WTC11 (cell line): ENCODE results near the gene CRYBB1. TPM values are rescaled to one million over a fixed set of nuclear protein-coding genes. Genes with fewer than 3 reads are reported as not detected.

Experiments
- ATAC-seq: fragments of 200-7000 bp; cut with Tn5 transposase; 2 replicates; pipeline ENCODE4 v1.10.0; 2021; ENCODE audit warnings: mild to moderate bottlenecking, moderate library complexity
- CTCF ChIA-PET: fragments of 300-600 bp; sonication (Branson Sonifier 250); formaldehyde crosslinking; loops from one replicate; lab custom pipeline; 2021; ENCODE audit warnings: antibody characterized with exemption; lab: Charles Lee
- POLR2A ChIA-PET: fragments of 350-600 bp; sonication (Branson Sonifier 250); formaldehyde crosslinking; loops from one replicate; lab custom pipeline; 2021; ENCODE audit warnings: antibody characterized with exemption; lab: Charles Lee
- DNase-seq: peaks from one replicate; pipeline ENCODE4 v3.0.0; 2021; ENCODE audit warnings: low spot score
- H3K27ac Mint-ChIP-seq: 2 replicates; pipeline ENCODE4 v1.8.0; 2021; ENCODE audit warnings: mixed read lengths
- H3K27me3 Mint-ChIP-seq: 2 replicates; pipeline ENCODE4 v1.8.0; 2021; ENCODE audit warnings: low read depth, mild to moderate bottlenecking, moderate library complexity, mixed read lengths
- H3K36me3 Mint-ChIP-seq: 2 replicates; pipeline ENCODE4 v1.8.0; 2021; ENCODE audit warnings: mixed read lengths
- H3K4me1 Mint-ChIP-seq: 2 replicates; pipeline ENCODE4 v1.8.0; 2022; ENCODE audit warnings: mixed read lengths
- H3K4me3 Mint-ChIP-seq: 2 replicates; pipeline ENCODE4 v1.8.0; 2021; ENCODE audit warnings: mild to moderate bottlenecking, moderate library complexity, mixed read lengths
- H3K9me3 Mint-ChIP-seq: 2 replicates; pipeline ENCODE4 v1.8.0; 2021; ENCODE audit warnings: mixed read lengths
- CREM ChIP-seq: sonication (generic); formaldehyde crosslinking; IDR thresholded peaks from 2 replicates; pipeline ENCODE4 v1.8.1; 2022; ENCODE audit warnings: mild to moderate bottlenecking, missing genetic modification reagents, moderate library complexity
- ELF4 ChIP-seq: sonication (generic); formaldehyde crosslinking; IDR thresholded peaks from 2 replicates; pipeline ENCODE4 v1.8.1; 2022; ENCODE audit warnings: low read depth, mild to moderate bottlenecking, moderate library complexity, missing genetic modification reagents
- NFYB ChIP-seq: sonication (generic); formaldehyde crosslinking; conservative IDR thresholded peaks from 2 replicates; pipeline ENCODE4 v1.8.0; 2022; ENCODE audit warnings: low read depth, missing genetic modification reagents
- SOX15 ChIP-seq: fragments of 250-450 bp; sonication (Bioruptor Pico); IDR thresholded peaks from 2 replicates; pipeline ENCODE4 v1.9.0; 2021; ENCODE audit warnings: mild to moderate bottlenecking
- SP1 ChIP-seq: sonication (generic); formaldehyde crosslinking; conservative IDR thresholded peaks from 2 replicates; pipeline ENCODE4 v1.8.1; 2022; ENCODE audit warnings: missing genetic modification reagents
- TEAD1 ChIP-seq: sonication (generic); formaldehyde crosslinking; IDR thresholded peaks from 2 replicates; pipeline ENCODE4 v1.8.0; 2022; ENCODE audit warnings: mild to moderate bottlenecking, missing genetic modification reagents
- total RNA-seq: library from RNA; stranded (reverse); gene quantifications from 3 replicates; pipeline ENCODE4 v1.2.3, GENCODE V29; 2021
- TF ChIP-seq, protein P1 (sequence below): fragments of 250-450 bp; sonication (Bioruptor Pico); IDR thresholded peaks from 2 replicates; pipeline ENCODE4 v1.9.0; 2021; ENCODE audit warnings: mild to moderate bottlenecking, borderline replicate concordance
- TF ChIP-seq, protein P2 (sequence below): sonication (generic); formaldehyde crosslinking; conservative IDR thresholded peaks from 2 replicates; pipeline ENCODE4 v1.8.1; 2022; ENCODE audit warnings: mild to moderate bottlenecking, missing genetic modification reagents
- TF ChIP-seq, protein P3 (sequence below): fragments of 250-450 bp; sonication (Bioruptor Pico); IDR thresholded peaks from 2 replicates; pipeline ENCODE4 v1.9.0; 2021; ENCODE audit warnings: moderate library complexity, mild to moderate bottlenecking, inconsistent platforms, borderline replicate concordance
- TF ChIP-seq, protein P4 (sequence below): sonication (generic); formaldehyde crosslinking; IDR thresholded peaks from 2 replicates; pipeline ENCODE4 v1.8.0; 2023; ENCODE audit warnings: mild to moderate bottlenecking, missing genetic modification reagents
- TF ChIP-seq, protein P5 (sequence below): sonication (generic); formaldehyde crosslinking; IDR thresholded peaks from 2 replicates; pipeline ENCODE4 v1.8.0; 2022; ENCODE audit warnings: mild to moderate bottlenecking, missing genetic modification reagents
- TF ChIP-seq, protein P6 (sequence below): sonication (generic); formaldehyde crosslinking; IDR thresholded peaks from 2 replicates; pipeline ENCODE4 v1.8.0; 2022; ENCODE audit warnings: mild to moderate bottlenecking, missing genetic modification reagents

The CRYBB1 gene
- total RNA-seq, 1 experiment from 2014 or later: 4.0 TPM

DNA sequence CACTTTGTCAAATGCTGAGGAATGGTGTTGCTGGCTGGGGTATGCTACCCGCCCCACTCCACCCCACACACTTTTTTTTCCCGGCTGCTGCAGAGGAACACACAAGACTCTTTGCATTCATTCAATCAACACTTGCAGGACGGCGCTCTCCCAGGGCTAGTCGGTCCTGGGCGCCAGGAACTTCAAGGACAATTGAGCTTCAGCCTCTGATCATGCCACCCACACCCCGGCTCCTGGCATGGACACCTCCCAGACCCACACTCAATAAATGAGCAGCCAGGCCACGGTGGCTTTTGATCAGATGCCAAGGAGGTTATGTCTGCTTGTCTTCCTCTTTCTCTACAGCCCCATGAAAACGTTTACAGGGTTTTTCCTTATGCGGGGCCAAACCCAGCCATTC is 47.7 kb downstream of the CRYBB1 start (continued):
- TF ChIP-seq, protein P1, sequence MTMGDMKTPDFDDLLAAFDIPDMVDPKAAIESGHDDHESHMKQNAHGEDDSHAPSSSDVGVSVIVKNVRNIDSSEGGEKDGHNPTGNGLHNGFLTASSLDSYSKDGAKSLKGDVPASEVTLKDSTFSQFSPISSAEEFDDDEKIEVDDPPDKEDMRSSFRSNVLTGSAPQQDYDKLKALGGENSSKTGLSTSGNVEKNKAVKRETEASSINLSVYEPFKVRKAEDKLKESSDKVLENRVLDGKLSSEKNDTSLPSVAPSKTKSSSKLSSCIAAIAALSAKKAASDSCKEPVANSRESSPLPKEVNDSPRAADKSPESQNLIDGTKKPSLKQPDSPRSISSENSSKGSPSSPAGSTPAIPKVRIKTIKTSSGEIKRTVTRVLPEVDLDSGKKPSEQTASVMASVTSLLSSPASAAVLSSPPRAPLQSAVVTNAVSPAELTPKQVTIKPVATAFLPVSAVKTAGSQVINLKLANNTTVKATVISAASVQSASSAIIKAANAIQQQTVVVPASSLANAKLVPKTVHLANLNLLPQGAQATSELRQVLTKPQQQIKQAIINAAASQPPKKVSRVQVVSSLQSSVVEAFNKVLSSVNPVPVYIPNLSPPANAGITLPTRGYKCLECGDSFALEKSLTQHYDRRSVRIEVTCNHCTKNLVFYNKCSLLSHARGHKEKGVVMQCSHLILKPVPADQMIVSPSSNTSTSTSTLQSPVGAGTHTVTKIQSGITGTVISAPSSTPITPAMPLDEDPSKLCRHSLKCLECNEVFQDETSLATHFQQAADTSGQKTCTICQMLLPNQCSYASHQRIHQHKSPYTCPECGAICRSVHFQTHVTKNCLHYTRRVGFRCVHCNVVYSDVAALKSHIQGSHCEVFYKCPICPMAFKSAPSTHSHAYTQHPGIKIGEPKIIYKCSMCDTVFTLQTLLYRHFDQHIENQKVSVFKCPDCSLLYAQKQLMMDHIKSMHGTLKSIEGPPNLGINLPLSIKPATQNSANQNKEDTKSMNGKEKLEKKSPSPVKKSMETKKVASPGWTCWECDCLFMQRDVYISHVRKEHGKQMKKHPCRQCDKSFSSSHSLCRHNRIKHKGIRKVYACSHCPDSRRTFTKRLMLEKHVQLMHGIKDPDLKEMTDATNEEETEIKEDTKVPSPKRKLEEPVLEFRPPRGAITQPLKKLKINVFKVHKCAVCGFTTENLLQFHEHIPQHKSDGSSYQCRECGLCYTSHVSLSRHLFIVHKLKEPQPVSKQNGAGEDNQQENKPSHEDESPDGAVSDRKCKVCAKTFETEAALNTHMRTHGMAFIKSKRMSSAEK: no peak
- no peak for TF ChIP-seq ELF4 (CRISPR knock-in tag)
- TF ChIP-seq, protein P2, sequence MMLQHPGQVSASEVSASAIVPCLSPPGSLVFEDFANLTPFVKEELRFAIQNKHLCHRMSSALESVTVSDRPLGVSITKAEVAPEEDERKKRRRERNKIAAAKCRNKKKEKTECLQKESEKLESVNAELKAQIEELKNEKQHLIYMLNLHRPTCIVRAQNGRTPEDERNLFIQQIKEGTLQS (CRISPR knock-in tag): no peak
- no peak for TF ChIP-seq SOX15 (CRISPR knock-in tag)
- TF ChIP-seq, protein P3, sequence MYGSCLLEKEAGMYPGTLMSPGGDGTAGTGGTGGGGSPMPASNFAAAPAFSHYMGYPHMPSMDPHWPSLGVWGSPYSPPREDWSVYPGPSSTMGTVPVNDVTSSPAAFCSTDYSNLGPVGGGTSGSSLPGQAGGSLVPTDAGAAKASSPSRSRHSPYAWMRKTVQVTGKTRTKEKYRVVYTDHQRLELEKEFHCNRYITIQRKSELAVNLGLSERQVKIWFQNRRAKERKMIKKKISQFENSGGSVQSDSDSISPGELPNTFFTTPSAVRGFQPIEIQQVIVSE: no peak

DNA sequence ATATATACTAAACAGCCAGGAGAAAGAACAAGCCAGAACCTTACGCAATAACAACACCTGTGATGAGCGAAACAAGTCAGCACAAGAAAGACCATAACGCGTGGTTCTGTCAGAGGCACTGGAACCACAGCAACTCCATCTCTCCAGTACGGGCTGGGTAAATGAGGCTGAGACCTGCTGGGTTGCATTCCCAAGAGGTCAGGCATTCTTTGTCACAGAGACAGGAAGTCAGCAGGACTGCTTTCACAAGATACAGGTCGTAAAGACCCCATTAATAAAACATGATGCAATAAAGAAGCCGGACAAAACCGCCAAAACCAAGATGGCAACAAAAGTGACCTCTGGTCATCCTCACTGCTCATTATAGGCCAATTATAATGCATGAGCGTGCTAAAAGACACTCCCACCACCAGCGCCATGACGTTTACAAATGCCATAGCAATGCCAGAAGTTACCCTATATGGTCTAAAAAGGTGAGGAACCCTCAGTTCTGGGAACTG is 49.6 kb downstream of the CRYBB1 start:
- CTCF ChIA-PET: interaction anchor here (0.5 kb wide), 1 partner anchor 76 kb away, joined by 4 read pairs; no protein-coding TSS in a partner anchor
- TF ChIP-seq, protein P1: 0 out of 2 replicates have a peak, but pooled peaks have one; percentile 70
- peak; percentile 78; the same call in 1 of the 2 replicates for TF ChIP-seq TEAD1 (CRISPR knock-in tag)
- TF ChIP-seq, protein P4, sequence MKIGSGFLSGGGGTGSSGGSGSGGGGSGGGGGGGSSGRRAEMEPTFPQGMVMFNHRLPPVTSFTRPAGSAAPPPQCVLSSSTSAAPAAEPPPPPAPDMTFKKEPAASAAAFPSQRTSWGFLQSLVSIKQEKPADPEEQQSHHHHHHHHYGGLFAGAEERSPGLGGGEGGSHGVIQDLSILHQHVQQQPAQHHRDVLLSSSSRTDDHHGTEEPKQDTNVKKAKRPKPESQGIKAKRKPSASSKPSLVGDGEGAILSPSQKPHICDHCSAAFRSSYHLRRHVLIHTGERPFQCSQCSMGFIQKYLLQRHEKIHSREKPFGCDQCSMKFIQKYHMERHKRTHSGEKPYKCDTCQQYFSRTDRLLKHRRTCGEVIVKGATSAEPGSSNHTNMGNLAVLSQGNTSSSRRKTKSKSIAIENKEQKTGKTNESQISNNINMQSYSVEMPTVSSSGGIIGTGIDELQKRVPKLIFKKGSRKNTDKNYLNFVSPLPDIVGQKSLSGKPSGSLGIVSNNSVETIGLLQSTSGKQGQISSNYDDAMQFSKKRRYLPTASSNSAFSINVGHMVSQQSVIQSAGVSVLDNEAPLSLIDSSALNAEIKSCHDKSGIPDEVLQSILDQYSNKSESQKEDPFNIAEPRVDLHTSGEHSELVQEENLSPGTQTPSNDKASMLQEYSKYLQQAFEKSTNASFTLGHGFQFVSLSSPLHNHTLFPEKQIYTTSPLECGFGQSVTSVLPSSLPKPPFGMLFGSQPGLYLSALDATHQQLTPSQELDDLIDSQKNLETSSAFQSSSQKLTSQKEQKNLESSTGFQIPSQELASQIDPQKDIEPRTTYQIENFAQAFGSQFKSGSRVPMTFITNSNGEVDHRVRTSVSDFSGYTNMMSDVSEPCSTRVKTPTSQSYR (CRISPR knock-in tag): no peak
- TF ChIP-seq NFYB: no peak
- no peak for TF ChIP-seq CREM
- TF ChIP-seq SP1: 0 out of 2 replicates have a peak, but pooled peaks have one; percentile 8
- TF ChIP-seq, protein P5, sequence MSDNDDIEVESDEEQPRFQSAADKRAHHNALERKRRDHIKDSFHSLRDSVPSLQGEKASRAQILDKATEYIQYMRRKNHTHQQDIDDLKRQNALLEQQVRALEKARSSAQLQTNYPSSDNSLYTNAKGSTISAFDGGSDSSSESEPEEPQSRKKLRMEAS (CRISPR knock-in tag): peak; percentile 54; the same call in 1 of the 2 replicates
- TF ChIP-seq, protein P6, sequence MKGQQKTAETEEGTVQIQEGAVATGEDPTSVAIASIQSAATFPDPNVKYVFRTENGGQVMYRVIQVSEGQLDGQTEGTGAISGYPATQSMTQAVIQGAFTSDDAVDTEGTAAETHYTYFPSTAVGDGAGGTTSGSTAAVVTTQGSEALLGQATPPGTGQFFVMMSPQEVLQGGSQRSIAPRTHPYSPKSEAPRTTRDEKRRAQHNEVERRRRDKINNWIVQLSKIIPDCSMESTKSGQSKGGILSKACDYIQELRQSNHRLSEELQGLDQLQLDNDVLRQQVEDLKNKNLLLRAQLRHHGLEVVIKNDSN: 0 out of 2 replicates have a peak, but pooled peaks have one; percentile 25
- TF ChIP-seq, all 79 proteins: peak for 5
- Mint-ChIP-seq H3K4me3 (peak overlapping the region; percentile 40), H3K4me1 (peaks cover 86% of the 10 kb centered on the region), H3K27me3 (no peaks in the 10 kb centered on the region), H3K27ac (peak overlapping the region; percentile 98), H3K36me3 (peaks cover 6% of the 10 kb centered on the region), H3K9me3 (no peaks in the 10 kb centered on the region)
- ATAC-seq (peak; percentile 72), DNase-seq (peak; percentile 67)
- POLR2A ChIA-PET: interaction anchor here (0.8 kb wide), 1 partner anchor 21 kb away, joined by 3 read pairs; no protein-coding TSS in a partner anchor
